Measurements from ENCODE around the gene CHRD.
A peak's percentile ranks its signal among the peaks of the same experiment; 100 is the strongest.

The CHRD gene

DNA sequence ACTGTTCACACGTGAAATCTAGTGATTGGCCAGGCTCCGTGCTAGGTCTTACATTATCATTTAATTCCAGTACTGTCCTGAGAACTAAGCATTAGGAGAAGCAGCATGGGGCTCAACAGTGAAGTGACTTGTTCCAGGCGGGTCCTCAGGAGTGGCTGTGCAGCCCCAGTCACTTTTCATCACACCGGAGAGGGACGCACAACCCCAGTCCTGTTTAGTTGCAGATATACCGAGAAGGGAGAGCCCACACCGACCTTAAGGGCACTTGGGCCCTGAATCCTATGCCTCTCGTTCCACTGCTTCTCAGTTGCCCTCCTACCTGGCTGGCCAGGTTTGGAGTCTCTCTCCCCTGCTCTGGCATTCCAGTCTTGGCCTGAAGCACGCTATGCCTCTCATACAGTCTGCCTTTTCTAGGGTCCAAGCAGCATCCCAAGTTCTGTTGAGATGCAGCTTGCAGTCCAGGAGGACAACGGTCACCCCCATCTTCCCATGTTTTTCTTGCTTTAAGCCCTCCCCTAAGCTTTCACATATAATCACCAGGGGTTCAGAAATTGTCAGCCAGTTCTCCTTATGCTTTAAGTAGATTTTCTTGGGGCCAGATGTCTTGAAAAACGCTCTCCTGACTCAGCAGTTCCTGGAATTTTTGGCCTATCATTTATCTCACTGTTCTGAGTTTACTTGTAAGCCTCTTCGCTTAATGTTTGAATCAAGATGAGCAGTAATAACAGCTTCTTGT lies 32.4 kb upstream of the CHRD start:
- no peak for DNase-seq

DNA sequence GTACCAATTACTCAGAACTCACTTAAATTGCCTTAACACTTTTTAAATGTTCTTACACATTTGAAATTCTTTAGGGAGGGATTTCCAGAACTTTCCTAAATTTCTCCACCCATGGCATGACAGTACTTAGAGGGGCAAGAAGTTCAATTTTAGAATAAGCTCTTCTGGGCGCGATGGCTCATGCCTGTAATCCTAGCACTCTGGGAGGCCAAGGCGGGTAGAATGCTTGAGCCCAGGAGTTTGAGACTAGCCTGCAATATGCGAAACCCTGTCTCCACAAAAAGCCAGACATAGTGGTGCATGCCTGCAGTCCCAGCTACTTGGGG lies 31.8 kb upstream of the CHRD start:
- DNase-seq: no peak

DNA sequence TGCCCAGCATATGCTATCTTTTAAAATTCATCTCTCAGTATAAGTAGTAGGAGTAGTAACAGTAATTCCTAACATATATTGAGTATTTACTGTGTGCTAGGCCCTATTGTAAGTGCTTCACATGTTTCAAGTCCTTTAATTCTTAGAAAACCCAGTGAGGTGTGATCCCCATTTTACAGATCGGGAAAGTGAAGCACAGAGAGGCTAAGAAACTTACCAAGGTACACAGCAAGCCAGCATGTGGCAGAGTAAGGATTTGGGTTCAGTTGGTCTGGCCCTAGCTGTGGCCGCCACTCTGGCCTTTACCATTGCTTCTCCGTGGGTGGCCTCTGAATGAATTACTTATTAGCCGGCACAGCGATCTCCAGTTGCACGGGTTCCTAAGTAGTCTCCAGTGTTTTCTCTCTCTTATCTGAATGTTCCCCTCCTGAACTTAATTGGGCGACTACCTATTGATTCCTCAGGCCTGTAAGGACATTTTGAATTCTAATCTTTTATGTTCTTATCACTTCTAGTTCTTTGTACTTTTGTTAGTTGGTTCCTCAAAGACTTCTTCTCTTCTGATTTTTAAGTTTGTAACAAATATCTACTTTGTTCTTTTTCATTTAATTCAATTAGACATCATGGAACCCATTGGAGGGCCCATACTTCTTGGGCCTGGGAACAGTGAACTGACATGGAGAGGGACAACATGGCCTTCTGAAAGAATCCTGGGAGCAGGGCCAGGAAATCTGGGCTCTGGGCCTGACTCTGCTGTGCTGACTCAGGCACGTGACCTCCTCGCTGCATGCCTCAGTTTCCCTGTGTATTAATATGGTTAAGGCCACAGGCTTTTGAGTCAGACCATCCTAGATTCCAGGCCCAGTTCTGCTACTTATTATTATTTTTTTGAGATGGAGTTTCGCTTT lies 30.0 kb upstream of the CHRD start:
- no peak for DNase-seq

- no peak for DNase-seq
Observed at GRCh38 chr3:184350618-184351017, 29.2 kb upstream of the CHRD start.

DNA sequence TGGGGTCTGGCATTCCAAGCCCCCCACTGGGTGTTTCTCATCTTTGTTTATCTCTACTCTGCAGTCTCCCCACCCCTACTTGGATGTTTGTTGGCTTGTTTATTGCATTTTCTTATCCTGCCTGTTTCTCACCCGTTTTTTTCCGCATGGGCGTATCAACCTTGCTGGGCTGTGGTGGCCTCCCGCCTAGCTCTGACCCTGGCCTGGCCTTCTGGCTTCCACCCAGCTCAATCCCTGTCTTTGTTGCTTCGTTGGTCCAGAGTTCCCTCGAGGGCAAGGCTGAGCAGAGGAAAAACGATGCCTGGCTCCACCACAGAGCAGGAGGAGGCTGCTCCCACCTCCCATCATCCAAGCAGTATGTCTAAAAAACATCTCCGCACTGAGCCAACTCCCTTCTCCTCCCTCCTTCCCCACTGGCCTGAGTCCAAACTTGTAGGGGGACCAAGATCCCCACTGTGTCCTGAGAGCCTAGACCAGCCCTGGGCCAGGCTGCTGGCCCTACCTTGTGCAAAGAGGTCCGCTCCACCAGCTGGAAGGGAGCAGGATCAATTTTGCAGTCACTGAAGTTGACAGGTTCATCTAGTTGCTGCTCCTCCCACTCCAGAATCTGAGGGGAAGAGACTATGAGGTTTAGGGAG lies 28.2 kb upstream of the CHRD start:
- no peak for DNase-seq

DNA sequence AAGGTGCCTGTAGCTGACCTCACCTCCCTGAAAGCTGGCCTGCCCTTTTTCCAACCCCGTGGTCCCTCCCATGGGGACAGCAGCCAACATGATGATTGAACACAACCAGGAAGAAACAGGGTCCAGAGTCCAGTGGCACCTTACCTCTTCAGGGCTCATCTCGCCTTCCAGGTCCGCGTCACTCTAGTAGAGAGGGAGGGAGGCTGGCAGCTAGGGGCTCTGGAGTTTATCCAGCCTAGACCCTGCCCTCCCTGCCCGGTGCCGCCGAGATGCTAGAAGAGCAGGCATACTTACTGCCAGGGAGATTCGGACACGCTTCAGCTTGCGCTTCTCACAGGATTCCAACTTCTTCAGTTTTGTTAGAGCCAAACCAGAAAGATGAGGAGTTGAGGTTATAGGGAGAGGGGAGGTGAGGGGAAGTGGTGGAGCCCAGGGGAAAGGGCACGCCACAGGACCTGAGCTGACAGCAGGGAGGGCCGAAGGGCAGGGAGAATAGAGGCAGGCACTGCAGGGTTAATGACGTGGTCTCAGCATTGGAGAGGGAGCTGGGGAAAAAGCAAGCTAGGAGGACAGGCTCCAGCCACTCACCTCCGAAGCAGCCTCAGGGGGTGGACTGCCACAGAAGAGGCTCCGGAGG lies 27.6 kb upstream of the CHRD start:
- DNase-seq: no peak

DNA sequence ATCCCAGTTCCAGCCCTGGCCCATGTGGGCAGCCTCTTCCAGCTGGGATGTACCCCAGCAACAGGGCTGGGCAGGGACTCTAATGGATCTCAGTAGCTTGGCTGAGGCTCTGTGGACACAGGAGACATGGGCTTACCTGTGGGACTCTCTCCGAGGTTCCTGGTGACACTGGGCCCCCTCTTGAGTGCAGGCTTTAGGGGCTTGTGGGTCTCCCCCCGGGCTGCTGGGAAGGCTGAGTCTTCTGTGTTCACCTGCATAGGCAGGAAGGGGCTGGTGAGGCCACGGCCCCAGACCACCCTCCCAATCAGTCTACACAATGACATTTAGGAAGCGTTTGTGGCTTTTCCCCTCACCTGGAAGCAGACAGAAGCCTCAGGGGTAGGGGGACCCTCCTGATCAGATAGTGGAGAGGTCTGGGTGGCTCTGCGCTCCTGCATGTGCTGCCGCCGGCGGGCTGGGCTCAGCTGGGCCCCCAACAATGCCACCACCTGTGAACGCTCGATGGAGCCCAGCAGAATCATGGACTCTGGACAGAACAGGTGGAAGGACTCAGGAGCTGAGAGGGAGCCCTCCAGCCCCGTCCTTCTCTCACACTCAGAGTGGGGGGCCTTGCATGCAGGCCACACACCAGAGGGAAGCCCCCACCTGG lies 26.8 kb upstream of the CHRD start:
- DNase-seq: no peak

DNA sequence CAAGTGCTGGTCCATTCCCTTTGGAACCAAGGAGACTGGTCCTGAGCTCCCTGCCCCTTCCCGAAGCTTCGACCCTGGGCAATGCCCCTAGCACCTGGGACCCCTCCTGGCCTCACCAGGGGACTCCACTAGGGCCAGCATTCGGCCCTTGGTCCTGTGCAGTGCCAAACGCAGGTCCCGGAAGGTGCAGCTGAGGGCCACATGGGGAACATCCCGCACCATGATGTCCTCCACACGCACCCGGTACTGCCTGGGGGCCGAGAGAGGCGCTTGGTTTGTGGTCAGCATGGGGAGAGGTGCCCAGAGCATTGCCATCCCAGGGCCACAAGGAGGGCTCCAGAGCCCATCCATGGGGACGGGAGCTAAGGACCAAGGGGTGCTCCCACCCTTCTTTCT lies 26.3 kb upstream of the CHRD start:
- DNase-seq: no peak

DNA sequence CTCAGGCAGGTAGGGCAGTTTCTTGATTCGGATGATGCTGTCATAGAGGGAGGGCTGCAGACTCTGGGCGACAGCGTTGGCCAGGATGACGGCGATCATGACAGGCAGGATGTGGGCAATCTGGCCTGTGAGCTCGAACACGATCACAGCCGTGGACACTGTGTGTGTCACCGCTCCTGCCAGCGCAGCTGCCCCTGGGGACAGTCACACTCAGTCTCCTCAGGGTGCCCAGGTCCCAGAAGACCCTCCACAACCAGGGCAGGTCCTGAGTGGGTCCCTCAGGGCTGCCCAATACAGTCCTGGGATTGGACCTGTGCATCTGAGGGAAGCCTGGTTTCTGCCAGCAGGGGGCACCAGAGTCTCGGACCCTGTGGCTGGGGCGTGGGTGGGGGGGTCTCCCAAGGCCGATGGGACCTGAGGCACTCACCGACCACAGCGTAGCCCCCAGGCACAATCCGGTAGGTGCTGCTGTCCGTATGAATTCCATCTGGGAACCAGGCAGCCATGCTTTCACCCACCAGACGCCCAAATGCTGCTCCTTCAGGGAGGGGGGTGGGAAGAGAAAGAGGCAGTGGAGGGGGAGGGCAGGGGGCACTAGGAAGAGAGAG lies 25.6 kb upstream of the CHRD start:
- DNase-seq: peak; percentile 67

DNA sequence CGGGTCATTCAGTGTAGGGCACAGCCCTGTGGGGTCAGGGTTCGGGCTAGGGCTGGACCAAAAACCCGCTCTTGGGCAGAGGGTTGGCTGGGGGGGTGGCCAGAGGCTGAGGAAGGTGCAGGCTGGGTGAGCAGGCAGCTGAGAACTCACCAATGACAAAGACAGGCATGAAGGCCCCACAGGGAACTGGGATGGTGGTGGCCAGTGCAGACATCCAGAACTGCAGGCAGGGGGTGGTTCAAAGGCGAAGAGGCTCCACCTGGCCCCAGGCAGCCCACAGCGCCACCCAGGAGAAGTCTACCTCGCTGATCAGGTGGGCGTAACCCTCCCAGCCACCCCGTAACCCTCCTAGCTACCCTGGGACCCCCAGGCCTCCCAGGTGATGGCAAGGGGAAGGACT lies 25.1 kb upstream of the CHRD start:
- DNase-seq: no peak

- no peak for DNase-seq
Observed at GRCh38 chr3:184355261-184356040, 24.4 kb upstream of the CHRD start.

DNA sequence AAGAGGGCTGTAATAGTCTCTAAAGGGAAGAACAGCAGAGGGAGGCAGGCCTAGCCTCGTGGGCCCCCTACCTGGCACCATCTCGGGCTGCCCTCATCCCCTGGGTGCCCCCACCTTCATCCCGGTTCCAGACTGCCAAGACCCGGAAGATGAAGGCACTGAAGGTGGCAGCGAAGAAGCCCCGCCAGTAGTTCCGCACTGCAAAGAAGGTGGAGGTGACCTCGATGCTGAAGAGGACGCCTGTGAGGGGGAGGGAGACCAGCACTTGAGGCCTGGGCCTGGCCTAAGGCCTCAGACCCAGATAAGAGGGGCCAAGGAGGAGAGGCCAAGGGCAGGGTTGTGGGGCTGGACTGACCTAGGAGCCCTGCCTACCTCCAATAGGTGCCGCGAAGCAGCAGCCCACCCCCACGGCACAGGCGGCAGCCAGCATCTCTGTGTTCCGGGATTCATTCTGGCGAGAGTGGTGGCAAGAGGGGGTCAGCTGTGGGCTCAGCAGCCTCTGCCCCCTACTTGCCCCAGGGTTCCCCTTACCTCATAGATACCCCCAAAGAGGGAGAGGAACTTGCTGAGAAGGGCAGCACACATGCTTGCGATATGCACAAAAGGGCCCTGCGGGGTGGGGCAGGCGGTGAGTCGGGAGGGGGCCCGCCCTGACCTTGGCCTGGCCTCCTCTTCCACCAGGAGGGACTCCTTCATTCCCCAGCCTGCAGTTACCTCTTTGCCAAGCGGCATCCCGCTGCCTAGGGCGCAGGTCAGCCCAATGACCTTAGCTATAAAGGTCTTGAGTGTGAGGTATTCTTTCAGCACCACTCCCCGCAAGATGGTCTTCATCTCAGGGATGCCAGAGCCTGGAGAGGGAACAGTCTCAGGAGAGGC lies 22.4 kb upstream of the CHRD start:
- DNase-seq: no peak

DNA sequence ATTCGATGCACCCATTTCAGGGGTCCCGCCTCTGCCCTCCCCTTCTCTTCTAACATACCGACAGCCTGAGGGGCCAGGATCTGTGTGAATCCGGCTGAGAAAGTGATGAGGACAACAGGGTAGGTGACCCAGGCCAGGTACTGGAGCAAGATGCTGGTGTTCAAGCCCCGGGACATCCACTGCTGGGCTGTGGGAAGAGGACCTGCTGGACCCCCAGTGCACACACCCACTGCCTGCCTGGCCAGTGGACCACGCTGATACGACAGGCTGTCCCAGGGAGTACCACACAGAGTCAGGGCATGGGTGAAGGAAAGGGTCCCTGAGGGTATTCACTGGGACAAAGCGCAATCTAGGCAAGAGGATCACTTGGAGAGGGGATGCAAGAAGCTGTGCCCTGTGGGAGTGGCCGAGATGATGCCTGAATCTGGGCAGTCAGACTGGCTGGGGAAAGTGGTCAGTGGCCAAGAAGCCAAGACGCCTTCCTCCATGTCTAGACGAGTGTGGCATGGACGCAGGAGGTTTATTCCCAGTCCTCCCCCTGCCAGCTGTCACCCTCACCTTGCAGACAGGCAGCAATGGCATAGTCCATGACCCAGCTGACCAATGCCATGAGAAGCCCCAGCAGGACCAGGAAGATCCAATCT lies 21.6 kb upstream of the CHRD start:
- DNase-seq: no peak

GRCh38 chr3:184358921-184359350 lies 20.9 kb upstream of the CHRD start:
- no peak for DNase-seq

DNA sequence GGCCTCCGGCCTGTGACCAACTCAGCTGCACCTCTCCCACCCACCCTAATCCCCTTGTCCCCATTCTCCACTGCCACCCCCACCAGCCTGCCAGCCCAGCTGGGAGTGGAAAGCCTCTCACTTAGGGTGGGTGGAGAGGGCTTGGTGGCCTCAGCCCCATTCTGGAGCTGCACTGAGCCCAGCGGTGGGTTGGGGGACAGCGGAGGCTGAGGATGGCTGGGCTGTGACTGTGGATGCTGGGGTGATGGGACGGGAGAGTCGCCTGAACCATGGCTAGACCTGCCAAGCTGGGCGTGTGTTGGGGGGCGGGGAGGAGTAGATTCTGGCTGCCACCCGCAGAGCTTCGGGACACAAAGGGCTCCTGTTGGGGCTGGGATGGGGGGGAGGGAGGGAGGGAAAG lies 20.2 kb upstream of the CHRD start:
- no peak for DNase-seq

- no peak for DNase-seq
Observed at GRCh38 chr3:184360070-184360928, 19.6 kb upstream of the CHRD start.

DNA sequence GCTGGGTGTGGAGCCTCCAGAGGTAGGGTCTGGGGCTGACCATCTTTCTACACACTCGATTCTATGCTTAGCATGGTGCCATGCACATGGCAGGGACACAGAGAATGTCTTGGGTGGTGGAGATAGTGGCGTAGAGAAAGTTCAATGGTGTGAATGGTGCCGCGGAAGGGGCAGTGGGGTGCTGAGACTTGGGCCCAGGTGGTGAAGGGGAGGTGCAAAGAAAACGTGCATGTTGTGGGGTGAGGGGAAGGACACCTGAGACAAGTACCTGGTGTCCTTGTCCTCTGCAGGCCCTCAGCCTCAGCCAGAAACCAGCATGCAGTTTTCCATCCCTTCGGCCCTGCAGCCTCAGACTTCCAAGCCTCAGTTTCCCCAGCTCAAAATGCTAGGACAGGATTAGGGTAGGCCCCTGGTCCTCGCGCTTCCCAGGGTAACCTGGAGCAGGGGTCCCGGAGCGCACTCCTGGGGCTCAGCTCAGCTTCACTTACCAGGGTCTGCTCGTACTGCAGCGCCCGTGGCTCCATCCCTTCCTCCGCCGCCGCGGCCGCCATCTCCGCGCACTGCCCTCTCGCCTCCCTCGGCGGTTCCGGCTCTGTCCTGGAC lies 18.8 kb upstream of the CHRD start:
- DNase-seq: no peak

DNA sequence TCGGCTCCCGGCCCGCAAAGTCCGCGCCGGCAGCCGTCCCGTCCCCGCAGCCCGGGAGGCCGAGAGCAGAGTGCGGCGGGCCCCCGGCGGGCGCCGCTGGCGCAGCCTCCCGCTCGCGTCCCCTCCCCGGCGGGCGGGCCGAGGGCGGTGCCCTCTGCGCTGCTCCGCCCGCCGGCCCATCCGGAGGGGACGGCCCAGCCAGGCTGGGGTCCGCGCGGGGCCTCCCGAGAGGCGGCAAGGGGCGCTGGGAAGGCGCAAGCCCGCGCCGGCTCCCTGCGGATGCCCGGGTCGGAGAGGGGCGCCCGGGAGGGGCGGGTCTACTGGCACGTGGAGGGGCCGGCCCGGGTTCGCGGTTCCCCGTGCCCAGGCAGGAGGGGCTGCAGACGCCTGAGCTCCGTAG lies 18.3 kb upstream of the CHRD start, which contains the start of the genes CLCN2 and POLR2H:
Gene CLCN2 (minus strand): TSS at position 74 of the 400 bp plus-strand sequence. CDS start 126 bp downstream, outside the sequence.
Gene POLR2H (plus strand): TSS at position 179 of the 400 bp plus-strand sequence. CDS start 1,783 bp downstream, outside the sequence.
- peak; percentile 39 for DNase-seq
